ENCODE results near the gene ORC3. TPM values are rescaled to one million over a fixed set of nuclear protein-coding genes. Genes with fewer than 3 reads are reported as not detected.

Gene ORC3
- total and polyA plus RNA-seq, 10 of the 15 experiments (the other 5 are each of a cell fraction or from before 2014, with no cell fraction given), result 27.2 to 76.3 (median 54.6) TPM

DNA sequence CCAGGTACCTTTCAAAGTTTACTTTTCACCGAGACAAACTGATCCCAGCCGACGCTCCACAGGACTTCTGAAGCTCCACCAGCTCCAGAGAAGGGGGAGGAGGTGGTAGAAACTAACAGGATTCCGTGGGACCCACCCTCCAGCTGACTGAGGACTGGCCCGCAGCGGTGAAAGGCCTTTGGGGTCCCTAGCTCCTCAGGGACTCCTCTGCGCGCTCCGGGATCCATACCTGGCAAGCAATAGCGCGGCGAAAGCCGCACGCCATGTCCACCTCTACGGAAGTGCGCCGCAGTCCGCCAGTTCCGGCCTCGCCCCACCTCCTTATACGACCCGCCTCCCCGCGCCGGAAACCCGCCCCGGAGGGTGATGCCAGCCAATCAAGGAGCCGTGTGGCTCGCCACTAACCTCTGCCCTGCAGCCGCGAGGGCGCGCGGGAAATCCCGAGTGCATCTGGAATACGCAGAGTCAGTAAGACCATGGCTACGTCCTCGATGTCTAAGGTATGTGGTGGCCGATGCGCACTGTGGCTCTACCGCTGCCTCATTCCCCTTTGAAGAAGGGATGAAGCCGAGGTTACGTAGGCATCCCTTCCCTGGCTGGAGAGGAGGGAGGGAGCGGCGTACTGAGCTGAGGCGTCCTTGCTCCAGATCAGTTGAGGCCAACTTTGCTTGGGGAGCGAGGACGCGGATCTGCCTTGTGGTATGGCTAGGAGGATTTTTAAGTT is at the start of gene ORC3, which contains the start of gene RARS2 (continued):
- TF ChIP-seq, protein P1, sequence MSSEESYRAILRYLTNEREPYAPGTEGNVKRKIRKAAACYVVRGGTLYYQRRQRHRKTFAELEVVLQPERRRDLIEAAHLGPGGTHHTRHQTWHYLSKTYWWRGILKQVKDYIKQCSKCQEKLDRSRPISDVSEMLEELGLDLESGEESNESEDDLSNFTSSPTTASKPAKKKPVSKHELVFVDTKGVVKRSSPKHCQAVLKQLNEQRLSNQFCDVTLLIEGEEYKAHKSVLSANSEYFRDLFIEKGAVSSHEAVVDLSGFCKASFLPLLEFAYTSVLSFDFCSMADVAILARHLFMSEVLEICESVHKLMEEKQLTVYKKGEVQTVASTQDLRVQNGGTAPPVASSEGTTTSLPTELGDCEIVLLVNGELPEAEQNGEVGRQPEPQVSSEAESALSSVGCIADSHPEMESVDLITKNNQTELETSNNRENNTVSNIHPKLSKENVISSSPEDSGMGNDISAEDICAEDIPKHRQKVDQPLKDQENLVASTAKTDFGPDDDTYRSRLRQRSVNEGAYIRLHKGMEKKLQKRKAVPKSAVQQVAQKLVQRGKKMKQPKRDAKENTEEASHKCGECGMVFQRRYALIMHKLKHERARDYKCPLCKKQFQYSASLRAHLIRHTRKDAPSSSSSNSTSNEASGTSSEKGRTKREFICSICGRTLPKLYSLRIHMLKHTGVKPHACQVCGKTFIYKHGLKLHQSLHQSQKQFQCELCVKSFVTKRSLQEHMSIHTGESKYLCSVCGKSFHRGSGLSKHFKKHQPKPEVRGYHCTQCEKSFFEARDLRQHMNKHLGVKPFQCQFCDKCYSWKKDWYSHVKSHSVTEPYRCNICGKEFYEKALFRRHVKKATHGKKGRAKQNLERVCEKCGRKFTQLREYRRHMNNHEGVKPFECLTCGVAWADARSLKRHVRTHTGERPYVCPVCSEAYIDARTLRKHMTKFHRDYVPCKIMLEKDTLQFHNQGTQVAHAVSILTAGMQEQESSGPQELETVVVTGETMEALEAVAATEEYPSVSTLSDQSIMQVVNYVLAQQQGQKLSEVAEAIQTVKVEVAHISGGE (CRISPR knock-in tag; IDR thresholded peaks at IDR 0.05), result no peak
- no peak for TF ChIP-seq CHD1 (IDR thresholded peaks at IDR 0.05; ENCODE audit: low read depth, low read length)
- peak; percentile 25 for TF ChIP-seq ZNF207 (IDR thresholded peaks at IDR 0.05; ENCODE audit: borderline replicate concordance)
- TF ChIP-seq, protein P2, sequence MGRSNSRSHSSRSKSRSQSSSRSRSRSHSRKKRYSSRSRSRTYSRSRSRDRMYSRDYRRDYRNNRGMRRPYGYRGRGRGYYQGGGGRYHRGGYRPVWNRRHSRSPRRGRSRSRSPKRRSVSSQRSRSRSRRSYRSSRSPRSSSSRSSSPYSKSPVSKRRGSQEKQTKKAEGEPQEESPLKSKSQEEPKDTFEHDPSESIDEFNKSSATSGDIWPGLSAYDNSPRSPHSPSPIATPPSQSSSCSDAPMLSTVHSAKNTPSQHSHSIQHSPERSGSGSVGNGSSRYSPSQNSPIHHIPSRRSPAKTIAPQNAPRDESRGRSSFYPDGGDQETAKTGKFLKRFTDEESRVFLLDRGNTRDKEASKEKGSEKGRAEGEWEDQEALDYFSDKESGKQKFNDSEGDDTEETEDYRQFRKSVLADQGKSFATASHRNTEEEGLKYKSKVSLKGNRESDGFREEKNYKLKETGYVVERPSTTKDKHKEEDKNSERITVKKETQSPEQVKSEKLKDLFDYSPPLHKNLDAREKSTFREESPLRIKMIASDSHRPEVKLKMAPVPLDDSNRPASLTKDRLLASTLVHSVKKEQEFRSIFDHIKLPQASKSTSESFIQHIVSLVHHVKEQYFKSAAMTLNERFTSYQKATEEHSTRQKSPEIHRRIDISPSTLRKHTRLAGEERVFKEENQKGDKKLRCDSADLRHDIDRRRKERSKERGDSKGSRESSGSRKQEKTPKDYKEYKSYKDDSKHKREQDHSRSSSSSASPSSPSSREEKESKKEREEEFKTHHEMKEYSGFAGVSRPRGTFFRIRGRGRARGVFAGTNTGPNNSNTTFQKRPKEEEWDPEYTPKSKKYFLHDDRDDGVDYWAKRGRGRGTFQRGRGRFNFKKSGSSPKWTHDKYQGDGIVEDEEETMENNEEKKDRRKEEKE (IDR thresholded peaks at IDR 0.05), result no peak
- TF ChIP-seq, protein P3, sequence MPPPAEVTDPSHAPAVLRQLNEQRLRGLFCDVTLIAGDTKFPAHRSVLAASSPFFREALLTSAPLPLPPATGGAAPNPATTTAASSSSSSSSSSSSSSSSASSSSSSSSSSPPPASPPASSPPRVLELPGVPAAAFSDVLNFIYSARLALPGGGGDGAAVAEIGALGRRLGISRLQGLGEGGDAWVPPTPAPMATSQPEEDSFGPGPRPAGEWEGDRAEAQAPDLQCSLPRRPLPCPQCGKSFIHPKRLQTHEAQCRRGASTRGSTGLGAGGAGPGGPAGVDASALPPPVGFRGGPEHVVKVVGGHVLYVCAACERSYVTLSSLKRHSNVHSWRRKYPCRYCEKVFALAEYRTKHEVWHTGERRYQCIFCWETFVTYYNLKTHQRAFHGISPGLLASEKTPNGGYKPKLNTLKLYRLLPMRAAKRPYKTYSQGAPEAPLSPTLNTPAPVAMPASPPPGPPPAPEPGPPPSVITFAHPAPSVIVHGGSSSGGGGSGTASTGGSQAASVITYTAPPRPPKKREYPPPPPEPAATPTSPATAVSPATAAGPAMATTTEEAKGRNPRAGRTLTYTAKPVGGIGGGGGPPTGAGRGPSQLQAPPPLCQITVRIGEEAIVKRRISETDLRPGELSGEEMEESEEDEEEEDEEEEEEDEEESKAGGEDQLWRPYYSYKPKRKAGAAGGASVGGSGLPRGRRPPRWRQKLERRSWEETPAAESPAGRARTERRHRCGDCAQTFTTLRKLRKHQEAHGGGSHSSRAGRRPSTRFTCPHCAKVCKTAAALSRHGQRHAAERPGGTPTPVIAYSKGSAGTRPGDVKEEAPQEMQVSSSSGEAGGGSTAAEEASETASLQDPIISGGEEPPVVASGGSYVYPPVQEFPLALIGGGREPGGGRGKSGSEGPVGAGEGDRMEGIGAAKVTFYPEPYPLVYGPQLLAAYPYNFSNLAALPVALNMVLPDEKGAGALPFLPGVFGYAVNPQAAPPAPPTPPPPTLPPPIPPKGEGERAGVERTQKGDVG (CRISPR knock-in tag; IDR thresholded peaks at IDR 0.05), result no peak
- peak; percentile 36 for TF ChIP-seq FOS (IDR thresholded peaks at IDR 0.05; ENCODE audit: borderline replicate concordance, extremely low read depth, insufficient read length)
- no peak for TF ChIP-seq JUNB (IDR thresholded peaks at IDR 0.05)
- no peak for TF ChIP-seq TCF3 (IDR thresholded peaks at IDR 0.05; ENCODE audit: borderline replicate concordance, insufficient read depth, low read depth, low read length)
- peak; percentile 74 for TF ChIP-seq HDGF (IDR thresholded peaks at IDR 0.05)
- no peak for TF ChIP-seq HDAC2 (IDR thresholded peaks at IDR 0.05)
- peak; percentile 90 for TF ChIP-seq YY1 (IDR thresholded peaks at IDR 0.05; ENCODE audit: low read depth, low read length)
- TF ChIP-seq, protein P4, sequence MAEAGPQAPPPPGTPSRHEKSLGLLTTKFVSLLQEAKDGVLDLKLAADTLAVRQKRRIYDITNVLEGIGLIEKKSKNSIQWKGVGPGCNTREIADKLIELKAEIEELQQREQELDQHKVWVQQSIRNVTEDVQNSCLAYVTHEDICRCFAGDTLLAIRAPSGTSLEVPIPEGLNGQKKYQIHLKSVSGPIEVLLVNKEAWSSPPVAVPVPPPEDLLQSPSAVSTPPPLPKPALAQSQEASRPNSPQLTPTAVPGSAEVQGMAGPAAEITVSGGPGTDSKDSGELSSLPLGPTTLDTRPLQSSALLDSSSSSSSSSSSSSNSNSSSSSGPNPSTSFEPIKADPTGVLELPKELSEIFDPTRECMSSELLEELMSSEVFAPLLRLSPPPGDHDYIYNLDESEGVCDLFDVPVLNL (IDR thresholded peaks at IDR 0.05; ENCODE audit: low read depth, low read length), result peak; percentile 92
- peak; percentile 79 for TF ChIP-seq SMARCA5 (IDR thresholded peaks at IDR 0.05)
- peak; percentile 72 for TF ChIP-seq NR2C2 (IDR thresholded peaks at IDR 0.05; ENCODE audit: borderline replicate concordance, control insufficient read depth, insufficient read length, low read depth)
- TF ChIP-seq IRF4 (IDR thresholded peaks at IDR 0.05; ENCODE audit: low read depth, low read length), result no peak
- TF ChIP-seq MEF2B (IDR thresholded peaks at IDR 0.05; ENCODE audit: partially characterized antibody, poor library complexity, severe bottlenecking), result no peak
- TF ChIP-seq TCF12 (IDR thresholded peaks at IDR 0.05; ENCODE audit: low read depth, low read length), result no peak; the same call in 1 of the 2 replicates
- TF ChIP-seq, protein P5, sequence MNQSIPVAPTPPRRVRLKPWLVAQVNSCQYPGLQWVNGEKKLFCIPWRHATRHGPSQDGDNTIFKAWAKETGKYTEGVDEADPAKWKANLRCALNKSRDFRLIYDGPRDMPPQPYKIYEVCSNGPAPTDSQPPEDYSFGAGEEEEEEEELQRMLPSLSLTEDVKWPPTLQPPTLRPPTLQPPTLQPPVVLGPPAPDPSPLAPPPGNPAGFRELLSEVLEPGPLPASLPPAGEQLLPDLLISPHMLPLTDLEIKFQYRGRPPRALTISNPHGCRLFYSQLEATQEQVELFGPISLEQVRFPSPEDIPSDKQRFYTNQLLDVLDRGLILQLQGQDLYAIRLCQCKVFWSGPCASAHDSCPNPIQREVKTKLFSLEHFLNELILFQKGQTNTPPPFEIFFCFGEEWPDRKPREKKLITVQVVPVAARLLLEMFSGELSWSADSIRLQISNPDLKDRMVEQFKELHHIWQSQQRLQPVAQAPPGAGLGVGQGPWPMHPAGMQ (IDR thresholded peaks at IDR 0.05; ENCODE audit: borderline replicate concordance), result no peak
